A673 (cell line): ENCODE results near the gene RNF183.

Source experiments
- CTCF ChIP-seq: fragments of 300-800, 200-600 bp; sonication (generic); conservative IDR thresholded peaks from 2 replicates; pipeline ENCODE4 v1.5.1; 2017; ENCODE audit warnings: low read depth, mild to moderate bottlenecking, antibody characterized with exemption, low read length, moderate library complexity, mixed read lengths
- EZH2 ChIP-seq: fragments of 200-600 bp; sonication (generic); IDR thresholded peaks from 2 replicates; pipeline ENCODE4 v1.6.1; 2017; ENCODE audit warnings: borderline replicate concordance, low read depth, mild to moderate bottlenecking, mixed read lengths, antibody characterized with exemption, low read length; ENCODE audit not compliant: poor library complexity, severe bottlenecking

GRCh38 chr9:113345190-113345589 is 42.0 kb upstream of the RNF183 start:
- TF ChIP-seq CTCF = no peak
- TF ChIP-seq EZH2 = no peak
